SK-N-SH treated with all-trans-retinoic acid at 6 μM for 48 hours (cell line): ENCODE measurements around the gene CCNY.

Source experiments
- CSDC2 ChIP-seq: fragments of 250-450 bp; sonication (Bioruptor Pico); IDR thresholded peaks from 2 replicates; pipeline ENCODE4 v1.5.0; 2020; ENCODE audit warnings: mild to moderate bottlenecking, moderate library complexity
- TF ChIP-seq, protein P1 (sequence below): fragments of 250-450 bp; sonication (Bioruptor Pico); IDR thresholded peaks from 2 replicates; pipeline ENCODE4 v1.8.0; 2020; ENCODE audit warnings: mild to moderate bottlenecking, moderate library complexity, borderline replicate concordance
- TF ChIP-seq, protein P2 (sequence below): fragments of 250-450 bp; sonication (Bioruptor Pico); IDR thresholded peaks from 2 replicates; pipeline ENCODE4 v1.8.0; 2021; ENCODE audit warnings: low read depth, mild to moderate bottlenecking, moderate library complexity, borderline replicate concordance

DNA sequence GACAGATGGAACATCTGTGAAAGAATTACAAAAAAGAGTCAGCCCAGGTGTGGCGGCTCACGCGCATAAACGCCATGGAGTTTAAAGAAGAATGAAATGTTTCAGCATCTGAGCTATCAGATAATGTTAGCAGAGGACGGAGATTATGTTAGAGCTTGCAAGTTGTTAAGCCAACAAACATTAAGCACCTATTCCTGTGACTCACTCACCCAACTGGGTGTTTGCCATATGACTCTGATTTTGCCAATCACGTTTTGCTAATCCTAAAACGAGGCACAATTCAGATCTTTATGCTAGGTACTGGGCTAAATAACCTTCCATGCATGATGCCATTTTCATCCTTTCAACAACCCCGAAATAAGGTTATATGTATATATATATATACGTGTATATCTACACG, 29.0 kb upstream of the CCNY start:
- TF ChIP-seq, protein P1, sequence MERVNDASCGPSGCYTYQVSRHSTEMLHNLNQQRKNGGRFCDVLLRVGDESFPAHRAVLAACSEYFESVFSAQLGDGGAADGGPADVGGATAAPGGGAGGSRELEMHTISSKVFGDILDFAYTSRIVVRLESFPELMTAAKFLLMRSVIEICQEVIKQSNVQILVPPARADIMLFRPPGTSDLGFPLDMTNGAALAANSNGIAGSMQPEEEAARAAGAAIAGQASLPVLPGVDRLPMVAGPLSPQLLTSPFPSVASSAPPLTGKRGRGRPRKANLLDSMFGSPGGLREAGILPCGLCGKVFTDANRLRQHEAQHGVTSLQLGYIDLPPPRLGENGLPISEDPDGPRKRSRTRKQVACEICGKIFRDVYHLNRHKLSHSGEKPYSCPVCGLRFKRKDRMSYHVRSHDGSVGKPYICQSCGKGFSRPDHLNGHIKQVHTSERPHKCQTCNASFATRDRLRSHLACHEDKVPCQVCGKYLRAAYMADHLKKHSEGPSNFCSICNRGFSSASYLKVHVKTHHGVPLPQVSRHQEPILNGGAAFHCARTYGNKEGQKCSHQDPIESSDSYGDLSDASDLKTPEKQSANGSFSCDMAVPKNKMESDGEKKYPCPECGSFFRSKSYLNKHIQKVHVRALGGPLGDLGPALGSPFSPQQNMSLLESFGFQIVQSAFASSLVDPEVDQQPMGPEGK (CRISPR knock-in tag): no peak
- TF ChIP-seq CSDC2 (CRISPR knock-in tag): no peak
- TF ChIP-seq, protein P2, sequence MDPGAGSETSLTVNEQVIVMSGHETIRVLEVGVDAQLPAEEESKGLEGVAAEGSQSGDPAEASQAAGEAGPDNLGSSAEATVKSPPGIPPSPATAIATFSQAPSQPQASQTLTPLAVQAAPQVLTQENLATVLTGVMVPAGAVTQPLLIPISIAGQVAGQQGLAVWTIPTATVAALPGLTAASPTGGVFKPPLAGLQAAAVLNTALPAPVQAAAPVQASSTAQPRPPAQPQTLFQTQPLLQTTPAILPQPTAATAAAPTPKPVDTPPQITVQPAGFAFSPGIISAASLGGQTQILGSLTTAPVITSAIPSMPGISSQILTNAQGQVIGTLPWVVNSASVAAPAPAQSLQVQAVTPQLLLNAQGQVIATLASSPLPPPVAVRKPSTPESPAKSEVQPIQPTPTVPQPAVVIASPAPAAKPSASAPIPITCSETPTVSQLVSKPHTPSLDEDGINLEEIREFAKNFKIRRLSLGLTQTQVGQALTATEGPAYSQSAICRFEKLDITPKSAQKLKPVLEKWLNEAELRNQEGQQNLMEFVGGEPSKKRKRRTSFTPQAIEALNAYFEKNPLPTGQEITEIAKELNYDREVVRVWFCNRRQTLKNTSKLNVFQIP (CRISPR knock-in tag): no peak
